Neutrophil (primary cell): ENCODE measurements around the gene ZNF639.
"Not testable (repeated sequence)": the region's sequence is repeated elsewhere in the genome, so short reads cannot be mapped to it uniquely, and the experiment has no call there.

Experiments used
- H3K27ac ChIP-seq: fragments of 200-600 bp; sonication (generic); 2 replicates; pipeline ENCODE4 v1.5.1; 2016; ENCODE audit warnings: mild to moderate bottlenecking, moderate library complexity
- H3K27me3 ChIP-seq: fragments of 200-600 bp; sonication (generic); 2 replicates; pipeline ENCODE4 v1.6.0; 2016; ENCODE audit warnings: mild to moderate bottlenecking
- H3K36me3 ChIP-seq: fragments of 200-600 bp; sonication (generic); 2 replicates; pipeline ENCODE4 v1.5.1; 2017
- H3K4me1 ChIP-seq, 2 experiments: fragments of 200-600 bp in 1 of 2; sonication (generic) in 1 of 2; 1 replicate in 1 of 2; 2 replicates in 1 of 2; pipeline versions ENCODE4 v1.5.1 to v1.6.1; 2013 to 2016; ENCODE audit warnings: low read depth in 1 of 2, low read length in 1 of 2, mild to moderate bottlenecking in 1 of 2, moderate library complexity in 1 of 2; ENCODE audit not compliant: control insufficient read depth in 1 of 2, insufficient read depth in 1 of 2
- H3K4me3 ChIP-seq, 2 experiments: fragments of 200-600 bp in 1 of 2; sonication (generic) in 1 of 2; 1 replicate in 1 of 2; 2 replicates in 1 of 2; pipeline ENCODE4 v1.5.1; 2013 to 2016; ENCODE audit warnings: low read depth in 1 of 2, low read length in 1 of 2, mild to moderate bottlenecking in 1 of 2, moderate library complexity in 1 of 2
- H3K9me3 ChIP-seq: fragments of 200-600 bp; sonication (generic); 2 replicates; pipeline ENCODE4 v1.5.1; 2016
- CTCF ChIP-seq: fragments of 200-600 bp; sonication (generic); IDR thresholded peaks from 2 replicates; pipeline ENCODE4 v1.5.1; 2016; ENCODE audit warnings: antibody characterized with exemption

Gene ZNF639, protein sequence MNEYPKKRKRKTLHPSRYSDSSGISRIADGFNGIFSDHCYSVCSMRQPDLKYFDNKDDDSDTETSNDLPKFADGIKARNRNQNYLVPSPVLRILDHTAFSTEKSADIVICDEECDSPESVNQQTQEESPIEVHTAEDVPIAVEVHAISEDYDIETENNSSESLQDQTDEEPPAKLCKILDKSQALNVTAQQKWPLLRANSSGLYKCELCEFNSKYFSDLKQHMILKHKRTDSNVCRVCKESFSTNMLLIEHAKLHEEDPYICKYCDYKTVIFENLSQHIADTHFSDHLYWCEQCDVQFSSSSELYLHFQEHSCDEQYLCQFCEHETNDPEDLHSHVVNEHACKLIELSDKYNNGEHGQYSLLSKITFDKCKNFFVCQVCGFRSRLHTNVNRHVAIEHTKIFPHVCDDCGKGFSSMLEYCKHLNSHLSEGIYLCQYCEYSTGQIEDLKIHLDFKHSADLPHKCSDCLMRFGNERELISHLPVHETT

DNA sequence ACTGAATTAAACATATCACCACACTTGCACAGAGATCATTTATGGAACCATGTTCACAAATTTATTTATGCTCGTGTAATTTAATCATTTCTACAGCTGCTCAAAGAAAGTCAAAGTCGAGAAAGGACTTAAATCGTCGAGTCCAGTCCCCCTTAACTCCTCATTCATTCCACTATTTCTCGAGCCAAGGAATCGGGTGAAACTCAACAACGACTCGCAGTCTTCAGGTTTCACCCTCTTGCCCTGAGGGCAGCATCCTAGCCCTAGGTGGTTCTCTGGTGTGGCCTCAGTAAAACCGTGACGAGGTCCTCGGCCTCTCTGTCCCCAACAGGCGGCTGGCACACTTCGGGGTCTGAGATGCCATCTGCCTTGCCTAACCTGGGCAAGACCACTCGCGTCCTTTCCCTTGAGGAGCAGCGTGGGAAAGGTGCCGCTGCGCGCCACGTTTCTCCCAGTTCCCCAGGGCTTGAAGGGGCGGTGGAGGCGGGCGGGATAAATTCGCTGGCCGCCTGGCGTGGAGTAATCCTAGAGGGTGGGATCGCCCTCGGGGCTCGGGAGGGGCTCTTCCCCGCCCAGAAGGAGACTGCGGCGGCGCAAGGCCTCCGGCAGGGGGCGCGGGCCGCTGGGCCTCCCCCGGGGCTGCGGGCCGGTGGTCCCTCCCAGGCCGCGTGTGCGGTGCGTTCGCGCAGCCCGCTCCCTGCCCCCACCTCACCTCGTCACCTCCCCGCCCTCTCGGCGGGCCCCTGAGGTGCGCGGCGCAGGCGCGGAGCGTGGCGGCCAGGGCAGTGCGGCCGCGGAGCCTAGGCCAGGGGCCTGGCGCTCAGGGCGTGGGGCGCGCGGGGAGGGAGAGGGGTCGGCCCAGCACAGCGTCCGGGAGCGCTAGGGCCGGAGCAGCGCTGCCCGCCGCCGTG is at the start of gene ZNF639:
ZNF639 (plus strand) TSS at position 746 of the 911 bp plus-strand sequence. CDS start 5,263 bp downstream, outside the sequence.
- H3K4me3 ChIP-seq = peak within 1 kb of the TSS; percentile 83 to 91
- peaks cover 5% of the 10 kb centered on the region for H3K27me3 ChIP-seq
- peak within 1 kb of the TSS; percentile 77 for H3K27ac ChIP-seq
- peaks cover 18 to 24% of the 10 kb centered on the region in 2 experiments for H3K4me1 ChIP-seq
- no peaks in the 10 kb centered on the region for H3K36me3 ChIP-seq
- TF ChIP-seq CTCF = peak; percentile 69
- H3K9me3 ChIP-seq = no peaks in the 10 kb centered on the region

- H3K4me1 ChIP-seq, H3K36me3 ChIP-seq: not testable (repeated sequence)
Observed at GRCh38 chr3:179274434-179274833, 48.4 kb upstream of the ZNF639 start.

DNA sequence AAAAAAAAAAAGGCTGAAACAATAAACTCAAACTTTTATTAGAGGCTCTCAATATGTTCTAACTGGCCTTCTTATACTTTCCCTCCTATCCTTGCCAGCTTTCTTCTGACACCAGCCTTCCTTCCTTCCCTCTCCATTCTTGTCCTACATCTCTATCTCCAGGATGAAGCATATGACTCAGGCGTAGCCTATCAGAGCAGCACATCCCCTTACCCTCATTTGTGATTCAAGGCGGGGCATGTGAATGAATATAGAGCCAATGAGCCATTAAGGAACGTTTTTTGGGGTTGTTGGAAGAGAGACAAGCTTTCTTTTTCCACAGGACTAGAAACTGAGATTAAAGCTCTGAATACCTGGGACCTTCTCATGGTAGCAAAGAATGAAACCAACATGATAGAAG is 46.8 kb upstream of the ZNF639 start:
- Histone ChIP-seq H3K4me1 (no peaks in the 10 kb centered on the region), H3K4me3 (no peak overlapping the region), H3K9me3 (no peaks in the 10 kb centered on the region), H3K27me3 (no peaks in the 10 kb centered on the region), H3K27ac (no peak overlapping the region), H3K36me3 (no peaks in the 10 kb centered on the region)
- no peak for TF ChIP-seq CTCF

More at GRCh38 chr3:179274434-179274833, 48.4 kb upstream of the ZNF639 start:
- not testable (repeated sequence) for H3K27me3 ChIP-seq, H3K9me3 ChIP-seq, H3K27ac ChIP-seq, H3K4me3 ChIP-seq

- Histone ChIP-seq H3K36me3 (no peaks in the 10 kb centered on the region), H3K27ac (no peak overlapping the region), H3K9me3 (no peaks in the 10 kb centered on the region), H3K4me3 (no peak overlapping the region), H3K27me3 (no peaks in the 10 kb centered on the region), H3K4me1 (no peaks in the 10 kb centered on the region)
- no peak for TF ChIP-seq CTCF
Observed at GRCh38 chr3:179276743-179277142, 46.1 kb upstream of the ZNF639 start.

DNA sequence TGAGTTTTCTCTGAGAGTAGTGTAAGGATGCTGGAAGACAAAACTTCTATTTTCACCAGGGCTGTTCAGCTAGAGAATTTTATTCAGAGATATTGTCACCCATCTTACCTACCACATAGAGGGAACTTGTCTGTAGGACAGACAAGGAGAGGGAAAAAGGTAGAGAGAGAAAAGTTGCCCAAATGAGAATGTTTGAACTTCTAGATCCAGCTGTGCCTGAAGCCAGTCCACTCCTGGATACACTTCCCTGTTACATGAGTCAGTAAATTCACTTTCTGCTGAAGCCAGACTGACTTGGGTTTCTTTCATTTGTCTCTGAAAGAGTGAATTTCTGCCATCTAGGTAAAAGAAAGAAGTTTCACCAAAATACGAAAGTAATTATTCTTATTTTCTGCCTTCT is 44.7 kb upstream of the ZNF639 start:
- Histone ChIP-seq H3K36me3 (no peaks in the 10 kb centered on the region), H3K9me3 (no peaks in the 10 kb centered on the region)

More for the DNA sequence above, 44.7 kb upstream of the ZNF639 start:
- Histone ChIP-seq H3K4me1 (no peaks in the 10 kb centered on the region), H3K4me3 (no peak overlapping the region), H3K27me3 (no peaks in the 10 kb centered on the region), H3K27ac (no peak overlapping the region)
- TF ChIP-seq CTCF = no peak
